Natural killer cell (primary cell): ENCODE results near the gene SRSF10. TPM values are rescaled to one million over a fixed set of nuclear protein-coding genes. Genes with fewer than 3 reads are reported as not detected.

ENCODE experiments used
- ATAC-seq, 3 donors: fragments of 150-1000 bp in 2 of 3; fragments of 200-7000 bp in 1 of 3; cut with Tn5 transposase; 1 replicate in 1 of 3; 2 replicates in 2 of 3; pipeline ENCODE4 v1.10.0; 2021; ENCODE audit warnings: mild to moderate bottlenecking in 2 of 3, moderate library complexity in 2 of 3
- DNase-seq, 2 donors: peaks; one replicate each; pipeline versions ENCODE4 v3.0.0 to v3.0.0-alpha.2; 2013 to 2021; ENCODE audit warnings: mixed read lengths in 1 of 2
- H3K27ac ChIP-seq: one replicate; pipeline ENCODE4 v1.5.1; 2013; ENCODE audit warnings: mild to moderate bottlenecking, low read length
- H3K27me3 ChIP-seq: one replicate; pipeline ENCODE4 v1.6.1; 2013; ENCODE audit warnings: low read length; ENCODE audit not compliant: control insufficient read depth, insufficient read depth
- H3K36me3 ChIP-seq: one replicate; pipeline ENCODE4 v1.6.1; 2013; ENCODE audit warnings: low read length; ENCODE audit not compliant: control insufficient read depth, insufficient read depth
- H3K4me1 ChIP-seq: one replicate; pipeline ENCODE4 v1.6.1; 2013; ENCODE audit warnings: low read length; ENCODE audit not compliant: control insufficient read depth, insufficient read depth
- H3K4me3 ChIP-seq: one replicate; pipeline ENCODE4 v1.5.1; 2013; ENCODE audit warnings: low read length
- H3K9me3 ChIP-seq: one replicate; pipeline ENCODE4 v1.6.1; 2013; ENCODE audit warnings: low read length; ENCODE audit not compliant: control insufficient read depth, insufficient read depth
- H3K27ac Mint-ChIP-seq, 2 donors: one replicate each; pipeline ENCODE4 v1.8.0; 2022; ENCODE audit warnings: mild to moderate bottlenecking in 2 of 2, mixed read lengths in 2 of 2, moderate library complexity in 1 of 2
- H3K27me3 Mint-ChIP-seq, 2 donors: one replicate each; pipeline ENCODE4 v1.8.0; 2022; ENCODE audit warnings: low read depth in 2 of 2, mixed read lengths in 2 of 2
- H3K36me3 Mint-ChIP-seq: one replicate; pipeline ENCODE4 v1.8.0; 2022; ENCODE audit warnings: mixed read lengths
- H3K4me1 Mint-ChIP-seq, 2 donors: one replicate each; pipeline ENCODE4 v1.8.0; 2022; ENCODE audit warnings: mixed read lengths in 2 of 2
- H3K4me3 Mint-ChIP-seq: one replicate; pipeline ENCODE4 v1.8.0; 2022; ENCODE audit warnings: mild to moderate bottlenecking, moderate library complexity, mixed read lengths
- H3K9me3 Mint-ChIP-seq, 2 donors: one replicate each; pipeline ENCODE4 v1.8.0; 2022; ENCODE audit warnings: mixed read lengths in 2 of 2
- CTCF ChIP-seq: fragments of 200-600 bp; IDR thresholded peaks from one replicate; pipeline ENCODE4 v1.8.0; 2022; ENCODE audit warnings: antibody characterized with exemption
- WGBS: methylation state at CpG from one replicate; pipeline ENCODE4 v1.1.7; 2013; ENCODE audit warnings: missing lambda C conversion rate; ENCODE audit not compliant: insufficient coverage; 5-methylcytosine and 5-hydroxymethylcytosine counted together
- intact Hi-C: fragments of 100-400 bp; cut with micrococcal nuclease; formaldehyde crosslinking; loops from one replicate; pipeline ENCODE4 v1.14.2; 2022
- total RNA-seq, 4 donors: library from RNA; stranded (reverse); fragments of 120-200 nt in 1 of 4; gene quantifications; one replicate each; pipeline versions ENCODE4 v1.2.3 to v1.2.4, GENCODE V29; 2013 to 2022

Gene SRSF10
- total RNA-seq, 3 donors from 2014 or later (not counting 1 experiment from before 2014, with no cell fraction given), result 221 to 281 (median 237) TPM

- no peak overlapping the region for H3K4me3 Mint-ChIP-seq
- no peaks in the 10 kb centered on the region for H3K27me3 ChIP-seq
- no peak for ATAC-seq
- no peaks in the 10 kb centered on the region for H3K9me3 ChIP-seq
- no peaks in the 10 kb centered on the region for H3K4me1 ChIP-seq
- no peaks in the 10 kb centered on the region for H3K36me3 Mint-ChIP-seq
- 80% methylated on average over 7 of the region's 7 CpGs for WGBS
- intact Hi-C loops, result no loop called here
- H3K27ac Mint-ChIP-seq, result no peak overlapping the region
- H3K9me3 Mint-ChIP-seq, result no peaks in the 10 kb centered on the region
- TF ChIP-seq CTCF, result no peak
- no peaks in the 10 kb centered on the region for H3K36me3 ChIP-seq
- peaks cover 6 to 7% of the 10 kb centered on the region in 2 donors for H3K27me3 Mint-ChIP-seq
- no peak overlapping the region for H3K27ac ChIP-seq
- H3K4me3 ChIP-seq, result no peak overlapping the region
- H3K4me1 Mint-ChIP-seq, result no peaks in the 10 kb centered on the region
- no peak for DNase-seq
These were observed 41.5 kb upstream of the SRSF10 start for GRCh38 chr1:24021403-24022266.

GRCh38 chr1:24020470-24020869 lies 40.3 kb upstream of the SRSF10 start:
- no peak for DNase-seq
- no peak overlapping the region for H3K4me3 ChIP-seq
- no peak overlapping the region for H3K4me3 Mint-ChIP-seq
- intact Hi-C loops, result no loop called here
- H3K36me3 ChIP-seq, result no peaks in the 10 kb centered on the region
- no peaks in the 10 kb centered on the region for H3K27me3 ChIP-seq
- peaks cover 6 to 7% of the 10 kb centered on the region in 2 donors for H3K27me3 Mint-ChIP-seq
- no peak for TF ChIP-seq CTCF
- no peaks in the 10 kb centered on the region for H3K9me3 Mint-ChIP-seq
- H3K4me1 Mint-ChIP-seq, result no peaks in the 10 kb centered on the region
- ATAC-seq, result no peak
- 96% methylated on average over 3 of the region's 3 CpGs for WGBS
- H3K9me3 ChIP-seq, result no peaks in the 10 kb centered on the region
- H3K36me3 Mint-ChIP-seq, result no peaks in the 10 kb centered on the region
- H3K27ac Mint-ChIP-seq, result no peak overlapping the region
- no peak overlapping the region for H3K27ac ChIP-seq
- H3K4me1 ChIP-seq, result no peaks in the 10 kb centered on the region

GRCh38 chr1:24020025-24020424 lies 39.9 kb upstream of the SRSF10 start:
- intact Hi-C loops, result no loop called here
- no peaks in the 10 kb centered on the region for H3K4me1 Mint-ChIP-seq
- ATAC-seq (no peak), DNase-seq (no peak)
- no peak overlapping the region for H3K4me3 Mint-ChIP-seq
- H3K27ac Mint-ChIP-seq, result no peak overlapping the region
- 91% methylated on average over 3 of the region's 5 CpGs for WGBS
- H3K4me1 ChIP-seq, result no peaks in the 10 kb centered on the region
- TF ChIP-seq CTCF, result no peak
- H3K27me3 ChIP-seq, result no peaks in the 10 kb centered on the region
- peaks cover 6 to 7% of the 10 kb centered on the region in 2 donors for H3K27me3 Mint-ChIP-seq
- H3K9me3 ChIP-seq, result no peaks in the 10 kb centered on the region
- no peaks in the 10 kb centered on the region for H3K9me3 Mint-ChIP-seq
- no peak overlapping the region for H3K4me3 ChIP-seq
- no peaks in the 10 kb centered on the region for H3K36me3 ChIP-seq
- H3K36me3 Mint-ChIP-seq, result no peaks in the 10 kb centered on the region
- no peak overlapping the region for H3K27ac ChIP-seq
